ENCODE measurements around the gene ZNF81.
"Not testable (repeated sequence)": the region's sequence is repeated elsewhere in the genome, so short reads cannot be mapped to it uniquely, and the experiment has no call there.

The ZNF81 gene

DNA sequence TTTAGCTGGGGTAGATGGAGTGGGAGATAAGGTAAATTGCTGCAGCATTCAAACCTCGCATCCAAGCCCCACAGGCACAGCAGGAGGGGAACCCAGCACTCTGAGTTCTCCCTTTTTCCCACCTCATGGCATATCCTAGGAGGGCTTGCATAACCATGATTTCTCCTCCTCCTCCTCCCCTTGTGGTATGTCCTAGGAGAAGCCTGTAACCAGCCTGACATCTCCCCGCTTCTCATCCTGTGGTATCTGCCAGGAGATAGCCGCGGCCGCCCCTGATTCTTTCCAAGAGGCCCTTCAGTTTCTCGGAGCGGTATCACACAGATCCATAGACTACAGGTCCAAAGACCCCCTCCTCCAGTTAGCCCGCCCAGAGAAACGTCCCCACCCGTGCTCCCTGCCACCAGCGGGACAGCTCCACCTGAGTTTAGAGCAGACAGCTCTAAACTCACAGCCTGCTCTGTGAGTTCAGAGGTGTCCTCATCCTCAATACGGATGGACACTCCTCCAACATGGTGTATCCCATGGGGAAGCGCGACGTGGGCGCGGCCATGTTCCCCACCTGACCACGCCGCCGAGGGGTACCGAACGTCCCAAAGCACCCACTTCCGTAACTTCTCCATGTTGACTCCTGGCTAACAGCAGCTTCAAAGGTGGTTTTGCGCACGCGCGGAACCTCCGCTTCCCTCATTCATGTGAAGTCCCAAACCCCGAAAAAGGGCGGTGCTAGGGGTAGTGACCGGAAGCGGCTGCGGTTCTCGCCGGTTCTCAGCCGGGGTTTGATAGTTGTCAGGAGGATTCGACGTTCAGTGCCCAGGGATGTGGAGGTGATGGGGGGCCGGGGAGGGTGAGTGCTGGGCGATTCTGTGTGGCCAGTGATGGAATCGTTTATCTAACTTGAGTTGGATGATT is at the start of gene ZNF81:
TSS of gene ZNF81 (plus strand) at position 739 of the 909 bp plus-strand sequence. CDS start 9,366 bp downstream, outside the sequence.
- peak; percentile 89 for DNase-seq
- ATAC-seq = peak; percentile 92

DNA sequence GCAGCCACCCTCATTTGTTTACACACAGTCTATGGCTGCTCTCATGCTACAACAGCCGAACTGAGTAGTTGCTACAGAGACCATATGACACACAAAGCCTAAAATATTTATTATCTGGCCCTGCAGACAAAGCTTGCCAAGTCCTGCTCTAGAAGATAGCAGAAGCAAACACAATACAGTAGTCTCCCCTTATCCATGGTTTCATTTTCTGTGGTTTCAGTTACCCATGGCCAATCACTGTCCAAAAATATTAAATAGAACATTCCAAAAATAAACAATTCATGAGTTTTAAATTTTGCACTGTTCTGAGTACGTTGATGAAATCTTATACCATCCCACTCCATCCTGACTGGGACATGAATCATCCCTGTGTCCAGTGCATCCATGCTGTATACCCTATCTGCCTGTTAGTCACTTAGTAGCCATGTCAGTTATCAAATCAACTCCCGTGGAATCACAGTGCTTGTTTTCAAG is 40.2 kb upstream of the ZNF81 start:
- ATAC-seq = no peak
- no peak for DNase-seq

DNA sequence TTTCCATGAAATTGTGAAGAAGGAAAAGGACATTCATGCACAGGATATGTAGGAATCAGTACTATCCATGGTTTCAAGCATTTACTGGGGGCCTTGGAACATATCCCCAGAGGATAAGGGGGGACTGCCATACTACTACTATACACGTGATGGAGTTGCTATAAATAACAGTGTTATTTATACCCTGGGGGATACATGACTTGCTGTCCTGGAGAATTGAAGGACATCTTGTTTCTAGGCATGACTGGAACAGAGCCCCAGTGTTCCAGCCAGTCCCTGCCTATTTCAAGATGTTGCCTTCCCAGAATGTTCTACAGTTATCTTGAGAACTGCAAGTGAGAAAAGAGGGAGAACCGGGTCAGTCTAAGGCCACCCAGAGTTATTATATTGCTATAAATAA is 39.6 kb upstream of the ZNF81 start:
- DNase-seq (no peak), ATAC-seq (no peak)

DNA sequence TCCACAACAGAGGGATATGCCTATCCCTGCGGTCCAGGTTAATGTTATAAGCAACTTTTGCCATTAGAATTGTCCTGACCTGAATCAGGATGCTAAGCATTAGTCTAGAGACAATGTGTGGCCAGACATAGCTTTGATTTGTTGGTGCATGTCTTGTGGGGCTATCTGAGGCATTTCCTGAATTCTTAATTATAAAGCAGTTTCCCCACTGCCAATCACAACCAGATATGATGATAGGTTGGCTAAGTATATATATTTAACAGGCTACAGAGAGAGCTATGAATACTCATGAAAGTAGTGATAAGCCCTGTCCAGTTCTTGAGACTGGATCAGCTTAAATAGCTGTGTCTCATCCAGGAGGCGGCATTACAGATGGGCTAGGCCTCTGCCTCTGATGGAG is 37.8 kb upstream of the ZNF81 start:
- no peak for DNase-seq
- ATAC-seq = no peak

DNA sequence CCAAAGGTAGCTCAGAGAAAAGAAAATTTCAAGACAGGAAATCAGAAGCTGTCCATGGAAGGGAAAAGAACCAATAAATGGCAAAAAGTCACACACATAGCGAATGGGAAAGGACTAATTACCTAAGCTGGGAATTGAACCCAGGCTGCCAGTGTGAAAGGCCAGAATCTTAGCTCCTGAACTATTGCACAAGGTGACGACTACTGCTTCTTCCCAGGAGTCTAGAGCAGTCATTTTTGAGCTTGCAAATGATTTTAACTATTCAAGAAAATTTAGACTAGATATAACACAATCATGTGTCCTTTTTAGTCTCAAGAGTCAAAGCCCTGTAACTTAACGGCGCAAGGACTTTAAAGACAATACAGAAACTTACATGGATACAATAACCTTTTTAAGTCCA is 34.1 kb upstream of the ZNF81 start:
- ATAC-seq = no peak
- DNase-seq = no peak

DNA sequence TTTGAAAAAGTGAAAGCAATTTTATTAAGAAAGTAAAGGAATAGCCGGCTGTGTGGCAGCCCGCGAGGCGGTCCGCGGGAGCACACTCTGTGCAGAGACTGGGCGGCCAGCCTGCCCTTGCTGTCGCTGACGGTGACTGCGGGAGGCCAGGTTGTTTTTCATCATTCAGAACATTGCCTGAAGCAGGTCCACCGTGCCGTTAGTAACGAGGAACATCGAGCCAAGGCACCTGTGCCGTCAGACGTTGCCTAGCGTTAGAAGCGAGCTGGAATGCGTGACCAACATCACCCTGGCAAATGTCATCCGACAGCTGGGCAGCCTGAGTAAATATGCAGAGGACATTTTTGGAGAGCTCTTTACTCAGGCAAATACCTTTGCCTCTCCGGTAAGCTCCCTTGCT is 33.6 kb upstream of the ZNF81 start:
- DNase-seq, ATAC-seq: not testable (repeated sequence)

DNA sequence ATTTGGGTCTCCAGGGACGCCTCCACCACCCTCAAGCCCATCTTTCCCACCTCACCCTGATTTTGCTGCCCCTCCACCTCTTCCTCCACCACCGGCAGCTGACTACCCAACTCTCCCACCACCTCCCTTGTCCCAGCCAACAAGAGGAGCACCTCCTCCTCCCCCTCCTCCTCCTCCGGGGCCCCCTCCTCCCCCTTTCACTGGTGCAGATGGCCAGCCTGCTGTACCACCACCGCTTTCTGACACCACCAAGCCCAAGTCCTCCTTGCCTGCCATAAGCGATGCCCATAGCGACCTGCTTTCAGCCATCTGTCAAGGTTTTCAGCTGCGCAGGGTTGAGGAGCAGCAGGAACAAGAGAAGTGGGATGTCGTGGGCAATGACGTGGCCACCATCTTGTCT is 32.4 kb upstream of the ZNF81 start:
- DNase-seq (no peak), ATAC-seq (no peak)

DNA sequence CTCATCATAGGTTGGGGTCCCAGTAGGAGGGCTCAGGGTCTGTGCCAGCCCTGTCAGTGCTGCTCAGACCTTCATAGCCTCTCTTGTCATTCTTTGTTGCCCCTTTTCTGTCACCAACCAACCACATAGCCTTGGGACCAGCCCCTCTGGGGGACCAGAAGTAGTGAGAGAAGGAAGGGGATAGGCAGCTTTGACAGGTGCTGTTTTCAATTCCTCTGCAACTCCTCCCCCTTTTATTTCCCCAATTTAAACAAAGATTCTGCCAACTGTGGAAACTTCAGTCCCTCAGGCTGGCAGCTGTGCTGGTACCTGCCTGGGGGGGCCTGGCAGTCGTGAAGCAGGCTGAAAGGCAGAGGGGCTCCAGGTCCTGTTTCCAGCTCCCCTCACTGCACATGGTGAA is 30.9 kb upstream of the ZNF81 start:
- ATAC-seq = not testable (repeated sequence)

DNA sequence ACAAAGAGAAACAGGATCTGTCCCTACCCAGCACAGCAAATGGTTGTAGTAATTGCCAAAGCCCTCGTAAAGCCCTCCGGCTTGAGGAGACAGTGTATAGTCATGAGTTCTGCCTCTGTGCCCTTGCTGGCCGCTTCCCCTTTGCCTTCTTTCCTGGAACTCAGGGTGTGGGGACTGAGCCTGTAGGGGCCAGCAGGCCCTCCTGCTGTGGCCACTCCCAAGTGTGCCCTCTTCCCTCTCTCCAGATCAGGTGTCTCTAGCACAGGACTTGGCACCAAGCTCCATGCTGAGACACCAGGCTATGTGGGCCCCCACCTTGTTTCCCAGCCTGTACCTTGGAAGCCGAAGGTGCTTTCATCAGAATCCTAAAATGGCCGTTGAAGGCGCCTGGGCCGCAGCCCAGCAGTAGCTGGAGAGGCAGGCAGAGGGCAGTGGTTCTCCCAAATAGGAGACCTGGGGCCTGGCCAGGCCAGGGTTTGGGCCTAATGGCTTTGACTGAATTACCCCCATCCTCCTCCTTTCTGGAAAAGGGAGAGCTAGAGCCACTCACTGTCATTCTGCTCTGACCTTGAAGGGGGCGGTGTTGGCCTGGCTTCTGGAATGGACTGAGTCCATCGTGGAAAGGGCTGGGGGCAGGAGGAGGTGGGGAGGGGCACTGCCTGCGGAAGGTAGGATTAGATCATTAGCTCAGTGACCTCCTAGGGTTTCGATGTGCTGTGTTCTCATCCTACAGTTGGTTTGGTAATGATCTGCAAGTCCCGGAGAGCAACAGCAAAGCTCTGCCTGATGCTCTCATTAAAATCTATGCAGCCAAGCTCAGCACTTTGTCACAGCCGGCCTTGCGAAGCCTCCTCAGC is 30.1 kb upstream of the ZNF81 start:
- not testable (repeated sequence) for DNase-seq, ATAC-seq

More for the DNA sequence above, 30.9 kb upstream of the ZNF81 start:
- DNase-seq = not testable (repeated sequence)

DNA sequence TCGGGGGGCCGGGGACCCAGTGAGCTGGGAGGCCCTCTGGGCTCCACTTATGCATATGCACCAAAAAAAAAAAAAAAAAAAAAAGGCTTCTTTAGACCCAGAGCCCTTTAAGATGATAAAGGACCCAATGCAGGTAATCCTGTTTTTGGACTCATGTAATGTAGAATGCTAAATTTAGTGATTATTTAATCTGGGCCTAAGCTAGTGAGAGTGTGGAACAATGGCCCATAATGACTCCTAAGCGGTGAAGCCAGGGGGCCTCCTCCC is 29.5 kb upstream of the ZNF81 start:
- not testable (repeated sequence) for ATAC-seq, DNase-seq

DNA sequence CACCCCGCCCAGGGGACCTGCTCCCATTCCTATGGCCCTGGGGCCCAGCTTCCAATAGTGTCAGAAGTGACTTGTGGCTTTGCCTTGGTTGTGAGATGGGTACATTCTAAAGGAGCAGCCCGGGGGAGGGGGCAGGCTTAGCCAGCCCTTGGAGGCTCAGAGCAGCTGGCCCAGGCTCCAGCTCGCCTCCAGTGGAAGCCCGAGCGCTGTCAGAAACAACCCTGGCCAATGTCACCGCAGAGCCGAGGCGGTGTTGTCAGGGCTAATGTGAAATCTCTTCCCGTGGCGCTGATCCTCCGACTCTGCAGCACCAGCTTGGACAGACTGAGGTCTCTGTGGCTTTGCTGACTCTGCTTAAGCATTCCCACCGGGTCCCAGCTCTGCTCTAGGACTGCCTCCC is 29.2 kb upstream of the ZNF81 start:
- ATAC-seq = no peak
- no peak for DNase-seq

DNA sequence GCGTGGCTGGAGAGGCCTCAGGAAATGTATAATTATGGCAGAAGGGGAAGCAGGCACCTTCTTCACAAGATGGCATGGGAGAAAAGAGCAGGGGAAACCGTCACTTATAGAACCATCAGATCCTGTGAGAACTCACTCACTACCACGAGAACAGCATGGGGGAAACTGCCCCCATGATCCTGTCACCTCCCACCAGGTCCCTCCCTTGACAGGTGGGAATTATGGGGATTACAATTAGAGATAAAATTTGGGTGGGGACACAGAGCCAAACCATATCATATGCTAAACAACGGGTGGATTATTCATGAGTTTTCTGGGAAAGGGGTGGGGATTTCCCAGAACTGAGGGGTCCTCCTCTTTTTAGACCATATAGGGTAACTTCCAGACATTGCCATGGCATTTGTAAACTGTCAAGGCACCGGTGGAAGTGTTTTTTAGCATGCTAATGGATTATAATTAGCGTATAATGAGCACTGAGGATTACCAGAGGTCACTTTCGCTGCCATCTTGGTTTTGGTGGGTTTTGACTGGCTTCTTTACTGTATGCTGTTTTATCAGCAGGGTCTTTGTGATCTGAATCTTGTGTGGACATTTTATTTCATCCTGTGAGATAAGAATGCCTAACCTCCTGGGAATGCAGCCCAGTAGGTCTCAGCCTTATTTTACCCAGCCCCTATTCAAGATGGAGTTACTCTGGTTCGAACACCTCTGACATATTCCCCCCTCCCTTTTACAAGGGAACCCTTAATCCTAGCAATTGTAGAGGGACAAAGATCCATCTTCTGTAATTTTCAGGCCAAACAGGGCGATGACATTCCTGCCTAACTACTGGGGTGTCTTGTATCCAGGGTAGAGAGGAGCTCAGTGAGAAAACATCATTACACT is 27.6 kb upstream of the ZNF81 start:
- DNase-seq = no peak
- no peak for ATAC-seq

DNA sequence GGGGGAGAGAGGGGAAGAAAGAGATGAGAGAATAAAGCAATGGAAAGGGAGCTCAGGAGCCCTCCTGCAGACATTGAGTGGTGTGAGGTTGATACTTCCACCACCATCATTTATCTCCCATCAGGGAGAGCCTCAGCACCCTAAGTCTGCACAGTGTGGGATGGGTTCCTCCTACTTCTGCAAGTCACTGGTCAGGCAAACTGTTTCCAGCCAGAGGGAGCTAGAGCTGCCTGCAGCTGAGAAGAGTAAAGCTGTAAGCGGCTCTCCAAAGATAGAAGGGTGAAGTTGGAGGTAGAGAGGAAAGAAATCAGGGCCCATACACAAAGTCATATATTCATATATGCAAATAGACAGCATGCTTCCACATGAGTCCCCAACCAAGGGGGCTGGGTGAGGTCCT is 21.9 kb upstream of the ZNF81 start:
- ATAC-seq (no peak), DNase-seq (no peak)

DNA sequence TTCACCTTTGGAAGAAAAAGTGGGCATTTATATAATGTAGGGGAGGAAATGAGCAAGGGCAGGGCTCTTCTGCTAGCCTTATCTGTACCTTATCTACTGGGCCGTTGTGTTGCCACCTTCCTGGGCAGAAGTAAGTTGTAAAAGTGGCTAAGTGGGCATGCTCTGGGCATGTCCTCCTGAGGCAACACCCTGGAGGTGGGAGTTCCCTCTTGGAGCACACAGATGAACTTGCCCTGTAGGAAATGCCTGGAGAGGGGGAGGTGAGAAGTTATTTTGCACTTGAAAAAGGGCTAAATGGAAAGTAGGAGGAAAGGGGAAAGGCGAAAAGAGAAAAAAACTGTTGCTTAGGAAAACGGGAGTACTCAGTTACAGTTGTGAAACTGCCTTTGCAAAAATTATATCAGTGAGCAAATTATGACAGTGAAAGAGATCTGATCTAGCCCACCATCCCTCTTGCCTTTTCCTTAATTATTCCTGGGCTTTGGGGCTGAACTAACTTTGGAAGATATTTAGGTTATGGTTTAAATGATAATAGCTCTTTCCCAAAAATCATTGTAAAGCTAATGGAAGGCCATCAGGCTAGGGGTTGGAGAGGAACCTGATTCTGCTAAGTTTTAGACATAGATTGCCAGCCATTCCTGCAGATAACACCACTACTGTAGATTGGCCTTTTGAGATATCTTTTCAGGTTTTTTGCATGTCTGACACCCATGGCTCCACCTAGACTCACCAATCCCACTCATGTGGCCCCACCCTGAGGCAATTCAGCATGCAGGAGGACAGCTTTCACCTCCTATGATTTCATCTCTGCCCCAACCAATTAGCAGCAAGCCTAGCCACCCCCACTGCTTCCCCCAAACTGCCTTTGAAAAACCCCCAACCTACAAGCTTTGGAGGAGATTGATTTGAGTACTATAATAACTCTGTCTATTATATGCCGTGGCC is 20.5 kb upstream of the ZNF81 start:
- DNase-seq = no peak
- ATAC-seq = no peak

DNA sequence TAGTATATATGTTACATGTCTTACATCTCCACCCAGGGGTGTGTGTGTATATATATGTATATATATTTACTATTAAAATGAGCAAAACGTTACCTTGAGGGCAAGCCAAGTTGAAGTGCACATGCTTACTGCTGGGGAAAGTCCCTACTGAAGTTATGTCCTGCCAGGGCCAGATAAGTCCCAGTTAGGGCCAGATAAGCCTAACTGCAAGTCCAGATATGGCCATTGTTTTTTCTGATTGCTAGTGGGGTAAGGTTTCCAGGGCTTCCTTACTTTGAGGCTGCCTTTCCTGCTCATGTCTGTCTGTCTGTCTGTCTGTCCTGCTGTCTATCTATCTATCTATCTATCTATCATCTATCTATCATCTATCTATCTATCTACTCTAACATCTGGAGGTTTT is 19.3 kb upstream of the ZNF81 start:
- DNase-seq = no peak
- no peak for ATAC-seq

DNA sequence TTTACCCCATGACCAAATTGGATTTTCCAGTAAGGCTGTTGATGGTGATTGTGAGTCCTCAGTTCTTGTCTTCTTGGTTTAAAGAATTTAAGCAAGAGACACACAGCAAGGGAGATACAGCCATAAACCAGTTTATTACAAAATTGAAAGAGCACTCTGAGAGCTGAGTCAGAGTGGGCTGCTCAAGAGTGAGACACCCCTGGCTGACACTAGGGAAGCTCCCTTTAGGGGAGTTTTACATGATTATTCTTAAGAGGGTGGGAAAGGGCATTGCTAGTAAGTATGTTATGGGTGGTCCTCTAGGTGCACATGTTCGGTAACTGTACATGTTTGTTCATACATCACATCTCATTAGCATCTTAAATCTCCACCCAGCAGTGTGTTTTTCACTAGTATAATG is 18.8 kb upstream of the ZNF81 start:
- ATAC-seq (no peak), DNase-seq (no peak)

DNA sequence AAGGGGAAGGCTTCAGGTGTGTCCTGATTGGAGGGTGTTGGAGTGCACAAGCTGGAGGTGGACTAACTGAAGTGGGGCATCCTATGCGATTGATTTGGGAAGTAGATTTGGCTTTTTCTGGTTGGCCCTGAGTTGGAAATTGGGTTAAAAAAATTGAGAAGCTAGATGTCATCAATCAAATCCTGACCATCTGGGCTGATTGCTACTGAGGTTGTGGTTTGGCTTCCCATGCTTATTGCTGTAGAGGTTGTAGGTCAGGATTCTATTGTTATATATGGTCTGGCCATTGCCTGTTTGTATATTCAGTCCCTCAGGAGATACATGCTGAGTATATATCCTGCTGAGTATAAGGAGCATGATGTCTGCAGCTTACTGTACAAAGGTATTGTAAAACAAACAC is 7.7 kb upstream of the ZNF81 start:
- no peak for ATAC-seq
- DNase-seq = no peak

DNA sequence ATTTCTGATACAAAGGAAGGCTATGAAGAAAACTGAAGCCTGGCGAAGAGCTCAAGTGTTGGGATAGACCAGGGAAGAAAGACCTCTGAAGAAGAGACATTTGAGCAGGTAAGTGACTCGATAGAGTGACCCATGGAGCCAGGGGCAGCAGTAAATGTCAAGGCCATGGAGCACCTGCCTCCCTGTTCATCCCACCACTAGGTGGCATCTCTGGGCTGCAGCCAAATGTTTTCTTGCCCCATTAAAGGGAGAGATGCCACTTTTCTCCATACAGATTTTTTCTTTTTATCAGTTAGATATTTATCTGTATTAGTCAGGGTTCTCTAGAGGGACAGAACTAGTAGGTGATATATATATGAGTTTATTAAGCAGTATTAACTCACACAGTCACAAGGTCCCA is 4.9 kb upstream of the ZNF81 start:
- ATAC-seq (peak; percentile 31), DNase-seq (peak; percentile 50)

DNA sequence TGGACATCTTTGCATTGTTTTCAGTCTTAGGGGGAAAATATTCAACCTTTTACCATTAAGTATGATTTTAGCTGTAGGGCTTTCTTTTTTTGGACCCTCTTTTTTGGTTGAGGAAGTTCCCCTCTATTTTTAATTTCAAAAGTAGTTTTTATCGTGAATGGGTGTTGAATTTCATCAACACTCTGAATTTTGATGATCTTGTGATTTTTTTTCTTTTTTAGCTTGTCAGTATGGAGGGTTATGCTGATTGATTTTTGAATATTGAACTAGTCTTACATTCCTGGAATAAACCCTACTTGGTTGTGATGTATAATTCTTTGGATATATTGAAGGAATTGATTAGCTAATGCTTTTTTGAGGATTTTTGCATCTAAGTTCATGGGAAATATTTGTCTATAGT is 1.7 kb downstream of the ZNF81 start:
- ATAC-seq = no peak
- no peak for DNase-seq

DNA sequence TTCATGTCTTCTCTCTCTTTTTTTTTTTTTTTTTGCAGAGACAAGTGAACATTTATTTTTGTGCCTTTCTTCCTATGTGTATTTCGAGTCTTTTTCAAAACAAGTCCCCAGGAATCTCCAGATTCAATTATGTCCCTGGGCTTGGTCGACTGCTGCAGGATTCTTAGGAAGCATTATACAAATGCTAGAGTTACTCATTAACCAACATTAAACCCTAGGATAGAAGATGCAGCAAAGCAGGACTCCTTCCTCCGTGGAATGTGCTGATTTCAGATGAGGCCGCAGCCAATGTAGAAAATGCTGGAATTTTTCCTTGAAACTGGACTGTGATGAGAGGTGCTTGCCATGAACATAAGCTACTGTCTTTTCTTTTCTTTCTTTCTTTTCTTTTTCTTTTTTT is 3.4 kb downstream of the ZNF81 start:
- DNase-seq = no peak
- no peak for ATAC-seq

DNA sequence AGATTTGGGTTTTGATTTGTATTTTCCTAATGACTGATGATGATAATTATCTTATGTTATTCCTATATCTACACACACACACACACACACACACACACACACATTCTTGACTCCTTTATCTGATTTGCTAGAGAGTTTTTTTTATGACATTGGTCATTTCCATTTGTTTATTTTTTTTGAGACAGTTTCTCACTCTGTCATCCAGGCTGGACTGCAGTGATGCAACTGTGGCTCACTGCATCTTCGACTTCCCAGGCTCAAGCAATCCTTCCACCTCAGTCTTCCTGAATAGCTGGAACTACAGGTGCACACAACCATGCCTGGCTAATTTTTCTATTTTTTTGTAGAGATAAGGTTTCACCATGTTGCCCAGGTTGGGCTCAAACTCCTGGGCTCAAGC is 6.7 kb downstream of the ZNF81 start:
- DNase-seq = no peak
- no peak for ATAC-seq
